Nucleus accumbens (tissue), 56 donors: ENCODE measurements around the gene FDPS.
"Not testable (repeated sequence)": the region's sequence is repeated elsewhere in the genome, so short reads cannot be mapped to it uniquely, and the experiment has no call there.

Experiments used
- DNase-seq, 56 donors: peaks; one replicate each; lab custom pipeline; 2025; lab: John Stamatoyannopoulos, UW

FDPS gene

DNA sequence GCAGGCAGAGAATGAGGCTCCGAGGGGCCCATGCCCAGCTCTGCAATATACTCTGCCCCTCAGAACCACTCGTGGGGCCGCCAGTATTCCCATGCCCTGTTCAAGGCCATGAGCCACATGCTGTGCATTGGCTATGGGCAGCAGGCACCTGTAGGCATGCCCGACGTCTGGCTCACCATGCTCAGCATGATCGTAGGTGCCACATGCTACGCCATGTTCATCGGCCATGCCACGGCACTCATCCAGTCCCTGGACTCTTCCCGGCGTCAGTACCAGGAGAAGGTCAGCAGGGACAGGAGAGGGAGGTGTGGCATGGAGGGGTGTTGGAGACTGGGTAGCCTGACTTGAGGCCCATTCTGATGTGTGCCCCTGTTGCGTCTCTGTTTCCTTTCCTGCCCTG is 24.2 kb upstream of the FDPS start:
- DNase-seq, result no peak

DNA sequence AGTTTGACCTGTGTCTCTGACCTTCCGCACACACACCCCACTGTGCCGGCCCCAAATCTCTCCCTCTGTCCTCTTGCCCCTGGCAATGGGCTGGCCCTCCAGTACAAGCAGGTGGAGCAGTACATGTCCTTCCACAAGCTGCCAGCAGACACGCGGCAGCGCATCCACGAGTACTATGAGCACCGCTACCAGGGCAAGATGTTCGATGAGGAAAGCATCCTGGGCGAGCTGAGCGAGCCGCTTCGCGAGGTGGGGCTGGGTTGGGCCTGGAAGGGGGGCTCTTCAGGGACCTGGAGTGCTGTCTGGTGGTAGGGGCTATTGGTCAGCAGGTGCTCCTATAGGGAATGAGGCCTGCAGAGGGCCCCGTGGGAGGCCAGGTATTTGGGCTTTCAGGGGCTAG is 23.6 kb upstream of the FDPS start:
- no peak for DNase-seq

DNA sequence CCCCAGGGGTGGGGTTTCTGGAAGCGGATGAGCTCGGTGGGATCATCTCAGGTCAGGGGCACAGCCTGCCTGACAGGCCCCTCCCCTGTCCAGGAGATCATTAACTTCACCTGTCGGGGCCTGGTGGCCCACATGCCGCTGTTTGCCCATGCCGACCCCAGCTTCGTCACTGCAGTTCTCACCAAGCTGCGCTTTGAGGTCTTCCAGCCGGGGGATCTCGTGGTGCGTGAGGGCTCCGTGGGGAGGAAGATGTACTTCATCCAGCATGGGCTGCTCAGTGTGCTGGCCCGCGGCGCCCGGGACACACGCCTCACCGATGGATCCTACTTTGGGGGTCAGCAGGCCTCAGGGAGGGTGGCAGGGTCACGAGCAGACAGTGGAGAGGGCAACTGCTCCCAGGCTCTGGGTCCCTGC is 23.0 kb upstream of the FDPS start:
- no peak for DNase-seq

DNA sequence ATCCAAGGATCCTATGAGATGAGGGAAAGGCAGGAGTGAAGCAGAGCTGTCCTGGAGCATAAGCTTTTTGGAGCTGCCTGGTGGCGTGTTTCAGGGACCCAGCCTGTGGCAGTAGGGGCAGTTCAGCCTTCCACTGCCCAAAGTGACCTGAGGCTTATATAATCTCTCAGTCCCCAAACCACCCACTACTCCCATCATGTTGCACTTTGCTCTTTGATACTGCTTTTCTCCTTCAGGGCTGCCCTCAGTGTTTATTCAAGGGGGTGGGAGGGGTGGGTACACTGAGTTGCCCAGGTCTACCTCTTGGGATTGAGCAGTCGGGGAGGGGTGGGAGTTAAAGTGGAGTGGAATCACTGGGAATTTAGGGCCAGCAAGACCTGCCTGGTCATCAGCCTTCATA is 22.1 kb upstream of the FDPS start:
- no peak for DNase-seq

DNA sequence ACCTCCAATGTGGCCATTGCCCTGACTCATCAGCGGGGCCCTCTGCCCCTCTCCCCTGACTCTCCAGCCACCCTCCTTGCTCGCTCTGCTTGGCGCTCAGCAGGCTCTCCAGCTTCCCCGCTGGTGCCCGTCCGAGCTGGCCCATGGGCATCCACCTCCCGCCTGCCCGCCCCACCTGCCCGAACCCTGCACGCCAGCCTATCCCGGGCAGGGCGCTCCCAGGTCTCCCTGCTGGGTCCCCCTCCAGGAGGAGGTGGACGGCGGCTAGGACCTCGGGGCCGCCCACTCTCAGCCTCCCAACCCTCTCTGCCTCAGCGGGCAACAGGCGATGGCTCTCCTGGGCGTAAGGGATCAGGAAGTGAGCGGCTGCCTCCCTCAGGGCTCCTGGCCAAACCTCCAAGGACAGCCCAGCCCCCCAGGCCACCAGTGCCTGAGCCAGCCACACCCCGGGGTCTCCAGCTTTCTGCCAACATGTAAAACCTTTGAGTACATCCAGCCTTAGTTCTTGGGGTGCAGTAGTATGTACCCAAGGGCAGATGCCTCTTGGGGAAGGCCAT is 20.6 kb upstream of the FDPS start:
- no peak for DNase-seq

DNA sequence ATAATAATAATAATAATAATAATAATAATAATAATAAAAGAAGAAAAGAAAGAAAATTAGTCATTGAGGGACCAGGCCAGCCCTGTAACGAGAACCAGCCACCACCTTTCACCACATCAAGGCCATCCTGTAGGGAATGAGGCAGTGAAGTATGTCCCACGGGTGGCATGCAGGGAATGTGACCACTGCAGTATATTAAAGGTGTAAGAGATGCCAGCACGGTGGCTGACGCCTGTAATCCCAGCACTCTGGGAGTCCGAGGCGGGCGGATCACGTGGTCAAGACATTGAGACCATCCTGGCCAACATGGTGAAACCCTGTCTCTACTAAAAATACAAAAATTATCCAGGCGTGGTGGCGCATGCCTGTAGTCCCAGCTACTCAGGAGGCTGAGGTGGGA is 17.7 kb upstream of the FDPS start:
- DNase-seq, result not testable (repeated sequence)

DNA sequence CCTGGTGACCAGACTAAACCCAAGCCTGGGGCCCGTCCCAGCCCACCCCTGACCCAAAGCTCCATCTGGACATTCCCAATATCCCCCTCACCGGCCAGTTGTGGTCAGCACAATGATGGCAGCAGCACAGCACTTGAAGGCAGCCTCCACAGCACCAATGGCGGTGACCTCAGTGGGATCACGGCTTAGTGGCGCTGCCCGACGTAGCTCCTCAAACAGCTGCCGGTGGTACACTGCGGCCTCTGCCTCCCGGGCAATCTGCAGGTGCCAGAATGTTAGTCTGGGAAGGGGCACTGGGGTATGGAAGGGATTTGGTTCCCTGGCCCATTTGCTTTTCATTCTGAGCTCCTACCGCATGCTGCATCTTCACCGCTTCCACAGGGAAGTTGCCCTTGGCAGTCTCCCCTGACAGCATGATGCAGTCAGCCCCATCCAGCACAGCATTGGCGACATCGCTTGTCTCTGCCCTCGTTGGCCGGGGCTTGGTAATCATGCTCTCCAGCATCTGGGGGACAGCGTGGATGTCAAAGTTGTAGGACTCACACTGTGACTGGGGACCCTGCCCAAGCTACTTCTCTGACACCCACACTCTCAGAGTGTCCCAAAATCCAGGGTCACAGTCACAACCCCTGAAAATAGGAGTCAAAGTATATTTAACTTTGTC is 15.4 kb upstream of the FDPS start:
- no peak for DNase-seq

DNA sequence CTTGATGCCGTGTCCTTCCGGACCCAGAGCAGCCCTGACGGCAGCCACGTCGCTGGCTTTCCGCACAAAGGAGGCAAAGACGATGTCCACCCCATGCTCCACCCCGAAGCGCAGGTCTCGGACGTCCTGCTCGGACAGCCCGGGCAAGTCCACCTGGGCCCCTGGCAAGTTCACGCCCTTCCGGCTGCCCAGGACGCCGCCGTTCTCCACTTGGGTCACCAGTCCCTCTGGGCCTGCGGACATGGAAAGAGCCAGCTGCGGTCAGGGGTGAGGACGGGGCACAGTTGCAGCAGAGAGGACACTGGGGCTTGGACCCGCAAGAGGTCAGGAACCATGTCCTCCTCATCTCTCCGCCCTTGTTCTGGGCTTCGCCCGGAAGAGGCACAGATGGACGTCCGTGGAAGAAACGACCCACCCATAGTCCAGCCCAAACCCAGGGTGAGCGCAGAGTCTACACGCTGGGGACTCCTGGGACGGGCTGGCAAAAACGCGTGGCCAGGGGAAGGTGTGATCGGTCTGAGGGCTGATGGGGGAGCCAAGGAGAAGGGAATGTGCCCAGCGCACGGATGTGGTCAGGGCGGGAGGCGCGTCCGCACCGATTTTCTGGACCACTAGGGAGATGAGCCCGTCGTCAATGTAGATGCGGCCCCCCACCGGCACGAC is 14.0 kb upstream of the FDPS start:
- DNase-seq, result no peak

DNA sequence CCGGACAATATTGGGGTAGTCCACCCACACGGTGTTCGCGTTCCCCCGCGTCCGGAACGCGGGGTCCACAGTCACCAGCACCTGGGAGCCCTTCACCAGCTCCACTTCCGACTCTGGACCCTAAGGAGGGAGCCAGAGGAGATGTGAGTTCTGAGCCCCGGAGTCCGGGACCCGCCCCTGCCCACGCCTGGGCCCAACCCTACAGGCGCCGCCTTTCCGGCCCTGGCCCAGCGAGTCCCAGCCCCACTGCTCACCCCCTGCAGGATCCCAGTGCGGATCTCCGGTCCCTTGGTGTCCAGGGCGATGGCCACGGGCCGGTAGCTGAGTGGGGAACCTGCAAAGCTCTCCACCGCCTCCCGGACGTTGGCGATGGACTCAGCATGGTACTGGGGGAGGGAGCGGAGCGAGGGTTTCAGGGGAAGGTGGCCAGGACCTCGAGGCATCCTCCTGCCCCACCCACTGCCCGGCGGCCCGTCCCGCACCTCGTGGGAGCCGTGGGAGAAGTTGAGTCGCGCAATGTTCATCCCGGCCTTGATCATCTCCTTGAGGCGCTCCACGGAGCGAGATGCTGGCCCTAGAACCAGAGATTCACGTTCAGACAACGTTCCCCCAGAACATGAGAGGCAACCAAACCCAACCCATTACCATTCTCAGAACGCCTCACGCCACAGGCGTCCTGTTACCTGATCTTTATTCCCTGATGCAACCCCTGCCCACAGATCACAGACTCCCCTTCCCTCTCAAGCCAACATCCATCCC is 13.3 kb upstream of the FDPS start:
- no peak for DNase-seq

DNA sequence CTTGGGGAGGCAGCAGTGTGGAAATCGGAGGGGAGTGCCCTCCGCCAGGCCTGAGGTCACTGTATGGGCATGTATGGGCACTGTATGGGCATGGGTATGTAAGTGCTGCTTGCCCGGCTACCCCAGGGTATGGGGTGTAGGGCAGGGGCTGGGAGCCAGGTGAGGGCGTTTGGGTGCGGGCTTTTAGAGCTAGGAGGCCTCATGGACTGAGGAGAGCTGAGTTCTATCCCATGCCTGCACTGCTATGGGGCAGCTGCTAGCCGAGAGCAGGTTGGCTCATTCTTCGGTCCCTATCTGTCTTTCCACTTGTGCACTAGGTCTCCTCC is 12.8 kb upstream of the FDPS start:
- no peak for DNase-seq

DNA sequence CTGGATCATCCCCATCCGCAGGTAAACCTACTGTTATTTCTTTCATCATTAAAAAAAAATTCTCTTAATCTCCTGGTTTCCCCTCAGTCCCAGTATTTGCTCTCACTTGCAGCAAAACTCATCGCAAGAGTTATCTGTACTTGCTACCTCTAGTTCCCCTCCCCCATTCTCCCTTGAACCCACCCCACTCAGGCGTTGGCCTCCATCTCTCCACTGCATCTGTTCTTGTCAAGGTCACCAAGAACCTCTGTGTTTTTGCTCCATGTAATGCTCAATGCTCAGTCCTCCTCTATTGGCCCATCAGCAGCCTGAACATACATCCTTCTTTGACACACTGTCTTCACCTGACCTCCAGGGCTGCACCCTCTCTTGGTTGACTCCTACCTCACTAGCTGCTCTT is 12.0 kb upstream of the FDPS start:
- DNase-seq, result no peak

DNA sequence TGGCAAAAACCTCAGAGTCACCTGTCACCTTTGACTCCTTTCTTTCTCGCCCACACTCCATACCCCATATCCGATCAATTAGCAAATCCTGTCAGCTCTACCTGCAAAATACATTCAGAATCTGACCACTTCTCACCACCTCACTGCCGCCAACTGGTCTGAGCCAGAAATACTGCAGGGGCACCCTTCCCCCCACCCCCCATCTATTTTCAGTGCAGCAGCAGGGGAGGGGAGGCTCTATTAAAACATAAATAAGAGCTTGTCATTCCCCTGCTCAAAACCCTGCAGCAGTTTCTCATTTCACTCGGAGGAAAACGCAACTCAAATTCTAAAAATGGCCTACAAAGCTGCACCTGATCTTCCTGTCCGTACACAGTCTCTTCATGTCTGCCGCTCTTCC is 11.3 kb upstream of the FDPS start:
- DNase-seq, result no peak

DNA sequence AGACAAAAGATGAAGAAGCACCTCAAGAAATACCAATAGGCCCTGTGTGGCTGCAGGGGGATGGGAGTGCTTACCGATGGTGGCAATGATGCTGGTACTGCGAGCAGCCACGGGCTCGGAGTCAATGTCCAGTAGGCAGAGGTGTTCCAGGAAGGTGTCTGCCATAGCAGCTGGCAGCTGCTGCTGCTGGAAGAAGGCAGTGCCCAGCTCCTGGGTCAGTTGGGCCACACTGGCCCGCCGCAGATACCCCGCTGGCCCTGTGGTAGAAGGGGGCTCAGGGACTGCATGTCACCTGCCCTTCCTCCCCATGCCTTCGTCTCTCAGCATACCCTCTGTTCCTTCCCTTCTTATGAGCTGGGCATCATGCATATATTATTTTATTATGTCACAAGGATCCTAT is 8.6 kb upstream of the FDPS start:
- DNase-seq, result no peak

DNA sequence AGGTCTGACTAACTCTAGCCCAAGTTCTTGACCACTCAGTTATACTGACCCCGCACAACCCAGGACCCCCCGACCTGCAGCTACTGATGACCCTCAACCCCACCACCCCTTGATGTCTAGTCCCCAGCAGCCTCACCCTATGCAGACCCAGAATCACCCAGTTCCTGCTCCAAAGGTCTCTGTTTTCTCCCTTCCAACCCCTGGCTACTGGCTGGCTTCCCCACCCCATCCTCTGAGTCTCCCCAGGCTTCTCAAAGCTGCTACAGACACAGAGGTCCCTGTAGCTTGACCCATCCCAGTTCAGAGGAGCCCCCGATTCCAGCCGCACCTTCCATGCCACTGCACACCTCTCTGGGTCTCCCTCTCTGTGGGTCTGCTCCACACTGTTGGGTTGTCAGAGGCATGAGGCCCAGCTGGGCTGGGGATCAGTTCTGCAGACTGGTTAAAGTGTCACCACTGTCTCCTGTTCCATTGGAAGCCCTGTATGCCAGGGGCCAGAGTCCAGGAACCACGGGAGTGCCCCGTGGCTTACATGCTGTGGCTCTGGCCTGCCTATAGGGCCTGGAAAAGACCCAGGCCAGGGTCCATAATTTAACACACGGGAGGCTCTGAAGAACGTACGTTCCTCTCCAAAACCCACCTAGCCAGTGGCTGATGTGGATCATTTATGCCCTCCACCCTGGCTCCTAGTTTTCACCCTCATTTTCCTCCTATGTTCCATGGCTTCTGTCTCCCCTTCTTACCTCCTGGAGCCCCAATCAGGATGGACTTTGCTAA is 7.9 kb upstream of the FDPS start:
- DNase-seq, result no peak

DNA sequence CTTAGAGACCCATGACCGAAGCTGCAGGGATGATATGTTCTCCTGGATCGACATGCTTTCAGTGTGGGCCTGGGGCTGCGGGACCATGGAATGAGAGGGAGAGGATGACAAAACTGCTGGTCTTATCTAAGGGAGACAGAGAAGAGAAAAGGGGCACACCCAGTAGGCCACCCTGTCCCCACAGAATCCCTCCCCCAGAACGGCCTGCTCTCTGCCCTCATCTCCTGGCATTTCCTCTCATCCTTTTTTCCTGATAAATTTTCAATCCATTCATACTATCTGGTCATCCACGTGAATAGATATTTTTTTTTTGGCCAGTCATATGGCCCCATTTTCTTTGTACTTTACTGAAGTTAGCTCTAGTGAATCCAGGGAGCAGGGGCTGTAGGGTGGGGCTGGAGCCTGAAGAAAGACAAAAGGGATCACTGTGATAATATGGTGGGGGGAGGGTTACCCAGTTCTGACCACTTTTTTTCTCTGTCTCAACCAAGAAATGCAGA is 7.3 kb upstream of the FDPS start, which contains the start of gene PKLR:
PKLR (minus strand) TSS at position 97 of the 500 bp plus-strand sequence; CDS start at position 54, 43 bp downstream.
- no peak for DNase-seq

DNA sequence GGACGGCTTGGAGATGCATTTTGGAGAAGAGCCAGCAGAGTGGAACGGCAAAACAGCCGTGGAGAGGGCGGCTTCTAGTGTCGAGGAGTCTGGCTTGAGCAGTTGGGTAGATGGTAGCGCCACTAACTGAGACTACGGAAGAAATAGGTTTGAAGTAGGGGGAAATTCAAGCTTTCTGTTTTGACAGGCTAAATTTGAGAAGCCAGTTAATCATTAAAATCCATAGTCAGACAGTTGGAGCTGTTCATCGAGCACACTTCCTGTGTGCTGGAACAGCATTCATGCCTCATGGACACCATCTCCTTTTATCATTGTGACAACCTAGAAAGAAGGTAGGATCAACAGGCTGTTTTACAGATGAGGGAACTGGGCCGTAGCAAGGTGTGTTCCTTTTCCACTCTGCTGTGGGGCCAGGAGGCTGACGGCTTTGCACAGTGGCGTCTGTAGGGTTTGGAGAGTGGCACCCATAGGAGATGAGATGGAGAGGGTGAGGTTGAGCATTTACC is 4.1 kb upstream of the FDPS start:
- no peak for DNase-seq

DNA sequence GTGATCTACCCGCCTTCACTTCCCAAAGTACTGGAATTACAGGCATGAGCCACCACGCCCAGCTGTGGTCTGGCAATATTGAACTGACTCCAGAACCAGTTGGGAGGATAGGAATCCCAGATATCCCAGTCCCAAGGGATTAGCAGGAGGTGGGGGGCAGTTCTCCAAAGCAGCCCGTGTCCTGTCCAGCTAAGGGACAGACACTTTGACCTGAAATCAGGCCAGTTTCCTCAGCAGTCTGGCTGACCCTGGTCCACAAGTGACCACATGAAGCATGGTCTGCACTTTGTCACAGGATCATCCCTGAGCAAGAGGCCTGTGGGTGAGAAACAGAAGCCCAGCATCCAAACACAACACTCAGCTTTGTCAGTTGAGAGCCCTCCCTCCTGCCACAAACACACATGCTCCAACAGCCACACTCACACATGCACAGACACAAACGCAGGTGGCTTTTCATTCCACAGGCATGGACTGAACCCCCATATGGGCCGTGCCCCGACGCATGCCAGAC is 2.7 kb upstream of the FDPS start:
- no peak for DNase-seq

DNA sequence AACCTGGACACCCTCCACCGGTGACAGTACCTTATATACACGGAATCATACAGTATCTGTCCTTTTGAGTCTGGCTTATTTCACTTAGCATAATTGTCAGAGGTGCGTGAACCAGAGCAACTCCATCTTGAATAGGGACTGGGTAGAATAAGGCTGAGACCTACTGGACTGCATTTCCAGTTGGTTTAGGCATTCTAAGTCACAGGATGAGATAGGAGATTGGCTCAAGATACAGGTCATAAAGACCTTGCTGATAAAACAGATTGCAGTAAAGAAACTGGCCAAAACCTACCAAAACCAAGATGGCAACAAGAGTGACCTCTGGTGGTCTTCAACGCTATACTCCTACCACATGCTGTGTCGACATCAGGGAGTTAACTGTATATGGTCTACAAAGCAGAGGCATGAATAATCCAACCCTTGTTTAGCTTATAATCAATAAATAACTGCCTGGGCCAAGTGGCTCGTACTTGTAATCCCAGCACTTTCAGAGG is 1.4 kb upstream of the FDPS start:
- peak in 1 of 56 donors; percentile 5 for DNase-seq

DNA sequence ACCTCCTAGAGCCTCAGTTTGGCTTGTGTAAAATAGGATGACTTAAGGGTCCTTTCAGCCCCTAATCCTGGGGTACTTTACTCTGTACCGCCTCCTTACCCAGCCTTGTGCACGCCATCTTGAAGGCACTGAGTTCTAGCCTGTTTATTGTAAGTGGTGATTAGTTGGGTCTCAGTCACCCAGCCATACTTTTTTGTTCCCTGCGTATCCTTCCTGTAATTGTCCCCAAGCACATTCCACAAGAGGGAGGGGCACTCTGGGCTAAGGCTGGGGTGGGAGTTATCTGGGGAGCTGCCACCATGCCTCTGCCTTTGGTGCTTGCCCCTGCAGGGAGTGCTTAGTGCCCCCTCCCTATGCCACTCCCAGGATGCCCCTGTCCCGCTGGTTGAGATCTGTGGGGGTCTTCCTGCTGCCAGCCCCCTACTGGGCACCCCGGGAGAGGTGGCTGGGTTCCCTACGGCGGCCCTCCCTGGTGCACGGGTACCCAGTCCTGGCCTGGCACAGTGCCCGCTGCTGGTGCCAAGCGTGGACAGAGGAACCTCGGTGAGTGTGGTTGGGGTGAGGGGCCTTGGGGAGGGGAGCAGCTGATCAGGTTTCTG is 856 bp downstream of the FDPS start:
- peak in 3 of 56 donors; percentile 15 to 22 (median 16) for DNase-seq
